ENCODE results near the gene GBP7. TPM values are rescaled to one million over a fixed set of nuclear protein-coding genes. Genes with fewer than 3 reads are reported as not detected.
"Not testable (repeated sequence)": the region's sequence is repeated elsewhere in the genome, so short reads cannot be mapped to it uniquely, and the experiment has no call there.

Gene GBP7, protein sequence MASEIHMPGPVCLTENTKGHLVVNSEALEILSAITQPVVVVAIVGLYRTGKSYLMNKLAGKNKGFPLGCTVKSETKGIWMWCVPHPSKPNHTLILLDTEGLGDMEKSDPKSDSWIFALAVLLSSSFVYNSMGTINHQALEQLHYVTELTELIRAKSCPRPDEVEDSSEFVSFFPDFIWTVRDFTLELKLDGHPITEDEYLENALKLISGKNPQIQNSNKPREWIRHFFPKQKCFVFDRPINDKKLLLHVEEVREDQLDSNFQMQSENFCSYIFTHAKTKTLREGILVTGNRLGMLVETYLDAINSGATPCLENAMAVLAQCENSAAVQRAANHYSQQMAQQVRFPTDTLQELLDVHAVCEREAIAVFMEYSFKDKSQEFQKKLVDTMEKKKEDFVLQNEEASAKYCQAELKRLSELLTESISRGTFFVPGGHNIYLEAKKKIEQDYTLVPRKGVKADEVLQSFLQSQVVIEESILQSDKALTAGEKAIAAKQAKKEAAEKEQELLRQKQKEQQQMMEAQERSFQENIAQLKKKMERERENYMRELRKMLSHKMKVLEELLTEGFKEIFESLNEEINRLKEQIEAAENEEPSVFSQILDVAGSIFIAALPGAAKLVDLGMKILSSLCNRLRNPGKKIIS
- not detected in 2 replicates for total RNA-seq (2014; rRNA removed; shearing (Covaris generic))

DNA sequence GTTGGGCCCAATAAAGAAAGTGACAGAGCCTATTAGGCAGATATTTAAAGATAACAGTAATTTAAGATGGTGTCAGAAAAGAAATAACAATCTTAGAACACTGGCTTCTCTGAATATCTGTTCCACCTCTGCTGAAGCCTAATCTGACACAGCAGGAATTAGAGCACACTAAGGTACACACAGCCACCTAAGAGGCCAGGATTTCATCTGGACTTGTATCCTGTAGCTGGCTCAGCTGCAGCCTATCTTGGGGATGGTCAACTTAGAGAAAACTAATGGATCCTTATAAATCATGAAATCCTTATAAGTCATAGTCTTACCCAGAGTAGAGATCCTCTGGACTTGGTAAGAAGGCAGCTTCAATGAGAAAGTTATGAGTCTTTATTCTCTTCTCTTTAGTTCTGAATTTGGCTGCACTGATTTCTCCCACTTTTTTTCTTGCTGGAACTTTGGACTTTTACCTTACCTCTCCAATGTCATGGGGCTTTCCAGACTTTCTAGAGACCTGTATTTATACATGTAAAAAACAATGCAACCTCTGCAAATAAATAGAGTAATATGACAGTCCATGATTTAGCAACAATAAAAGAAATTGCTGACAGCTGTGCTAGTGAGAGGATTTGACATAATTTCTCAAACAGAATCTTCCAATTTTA, at the start of gene GBP7:
Gene GBP7 (minus strand): TSS at position 403 of the 656 bp plus-strand sequence. CDS start 4,068 bp downstream, outside the sequence.
- in situ Hi-C loops (cut with HindIII; ENCODE audit: low sequenced_read_pairs): no loop called here
- DNase-seq (ENCODE audit: low spot score): no peak

DNA sequence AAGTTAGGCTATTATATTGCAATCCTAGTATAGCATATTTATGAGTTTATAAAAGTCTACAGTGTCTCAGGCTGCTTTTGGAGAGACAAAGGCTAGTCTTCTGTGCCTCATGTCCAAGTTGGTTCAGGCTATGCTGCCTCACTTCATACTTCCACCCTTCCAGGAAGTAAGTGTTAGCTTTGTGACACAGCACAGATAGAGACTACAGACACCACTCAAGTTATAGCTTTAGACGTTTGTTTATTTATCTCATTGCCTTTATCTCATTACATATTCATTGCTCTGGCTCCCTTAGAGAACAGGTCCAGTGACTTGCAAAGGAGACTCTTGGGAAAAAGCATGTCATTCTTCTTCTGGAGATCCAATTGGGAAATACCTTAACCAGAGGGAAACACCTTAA, 45.5 kb upstream of the GBP7 start:
- DNase-seq (ENCODE audit: low spot score): no peak
- in situ Hi-C loops (cut with HindIII; ENCODE audit: low sequenced_read_pairs): no loop called here

DNA sequence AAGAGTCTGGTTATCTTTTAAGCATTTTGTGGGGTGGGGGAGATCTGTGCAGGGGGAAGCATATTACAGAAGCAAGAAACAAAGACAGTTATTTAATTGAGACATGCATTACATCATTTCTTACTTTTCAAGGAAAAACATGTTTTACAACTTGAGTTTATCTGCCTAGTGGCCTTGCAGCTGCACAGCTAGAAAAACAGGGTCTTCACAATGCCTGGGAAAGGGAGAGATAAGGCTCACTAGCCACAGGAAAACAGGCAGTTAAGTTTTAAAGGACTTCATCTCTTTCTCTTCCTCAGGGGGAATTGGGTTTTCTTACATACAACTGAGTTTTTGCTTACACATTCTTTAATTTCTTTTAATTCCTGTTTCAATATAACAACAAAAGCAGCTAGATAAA, 44.0 kb upstream of the GBP7 start:
- in situ Hi-C loops (cut with HindIII; ENCODE audit: low sequenced_read_pairs); DNase-seq (ENCODE audit: low spot score): not testable (repeated sequence)

DNA sequence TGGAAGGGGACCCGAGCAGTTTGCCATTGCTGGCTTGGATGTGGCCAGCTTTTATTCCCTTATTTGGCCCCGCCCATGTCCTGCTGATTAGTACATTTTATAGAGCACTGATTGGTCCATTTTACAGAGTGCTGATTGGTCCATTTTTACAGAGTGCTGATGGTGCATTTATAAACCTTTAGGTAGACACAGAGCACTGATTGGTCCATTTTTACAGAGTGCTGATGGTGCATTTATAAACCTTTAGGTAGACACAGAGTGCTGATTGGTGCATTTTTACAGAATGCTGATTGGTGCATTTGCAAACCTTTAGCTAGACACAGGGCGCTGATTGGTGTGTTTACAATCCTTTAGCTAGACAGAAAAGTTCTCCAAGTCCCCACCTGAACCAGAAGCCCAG, 43.1 kb upstream of the GBP7 start:
- in situ Hi-C loops (cut with HindIII; ENCODE audit: low sequenced_read_pairs); DNase-seq (ENCODE audit: low spot score): not testable (repeated sequence)

DNA sequence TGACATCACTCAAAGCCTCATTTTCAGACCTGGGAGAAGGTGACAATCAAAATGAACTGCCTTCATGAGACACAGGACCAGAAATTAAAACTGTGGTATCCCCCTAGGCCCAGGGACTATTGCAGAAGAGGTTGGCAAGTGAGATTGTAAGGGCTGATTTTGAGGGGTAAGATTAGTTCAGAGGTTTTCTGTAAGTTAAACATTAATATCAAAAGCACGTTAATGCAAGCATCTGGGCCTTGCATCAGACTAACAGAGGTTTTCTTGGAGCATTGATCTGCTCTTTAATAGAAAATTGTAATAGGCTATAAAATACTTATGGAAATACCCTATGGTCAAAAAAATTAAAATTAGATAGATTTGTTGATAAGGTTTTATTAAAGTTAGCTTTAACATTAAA, 37.5 kb upstream of the GBP7 start:
- no peak for DNase-seq (ENCODE audit: low spot score)
- in situ Hi-C loops (cut with HindIII; ENCODE audit: low sequenced_read_pairs): no loop called here

DNA sequence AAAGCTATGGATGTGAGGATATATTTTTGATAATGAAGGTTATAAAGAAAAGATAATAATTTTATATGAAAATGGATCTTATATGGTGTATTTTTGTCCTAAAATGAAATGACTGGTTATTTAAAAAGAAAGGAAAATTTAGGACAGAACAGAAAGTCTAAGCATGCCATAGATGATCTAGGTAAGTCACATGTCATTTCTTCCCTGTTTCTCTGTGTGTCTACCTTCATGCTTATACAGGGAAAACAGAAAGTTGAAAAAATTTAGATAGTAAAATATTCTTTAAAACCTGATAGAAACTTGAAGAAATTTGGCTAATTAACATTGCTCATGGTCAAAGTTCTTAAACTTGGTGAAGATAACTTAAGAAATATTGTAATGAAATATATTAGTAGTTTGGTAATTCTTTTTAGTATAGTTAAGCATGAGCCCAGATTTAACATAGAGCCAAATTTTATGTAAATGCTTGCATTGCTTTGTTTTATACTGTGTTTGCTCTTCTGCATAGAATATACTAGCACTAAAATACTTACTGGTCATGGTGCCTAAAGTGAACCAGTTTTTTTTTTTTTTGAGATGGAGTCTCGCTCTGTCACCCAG, 35.3 kb upstream of the GBP7 start:
- DNase-seq (ENCODE audit: low spot score): no peak
- in situ Hi-C loops (cut with HindIII; ENCODE audit: low sequenced_read_pairs): no loop called here

DNA sequence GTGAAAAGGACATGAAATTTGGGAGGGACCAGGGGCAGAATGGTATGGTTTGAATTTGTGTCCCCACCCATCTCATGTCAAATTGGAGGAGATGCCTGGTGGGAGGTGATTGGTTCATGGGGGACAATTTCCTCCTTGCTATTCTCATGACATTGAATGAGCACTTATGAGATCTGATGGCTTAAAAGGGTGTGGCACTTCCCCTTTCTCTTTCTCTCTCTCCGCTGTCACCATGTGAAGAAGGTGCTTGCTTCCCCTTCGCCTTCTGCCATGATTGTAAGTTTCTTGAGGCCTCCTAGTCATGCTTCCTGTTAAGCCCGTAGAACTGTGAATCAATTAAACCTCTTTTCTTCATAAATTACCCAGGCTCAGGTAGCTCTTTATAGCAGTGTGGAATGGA, 30.6 kb upstream of the GBP7 start:
- no peak for DNase-seq (ENCODE audit: low spot score)
- in situ Hi-C loops (cut with HindIII; ENCODE audit: low sequenced_read_pairs): no loop called here

DNA sequence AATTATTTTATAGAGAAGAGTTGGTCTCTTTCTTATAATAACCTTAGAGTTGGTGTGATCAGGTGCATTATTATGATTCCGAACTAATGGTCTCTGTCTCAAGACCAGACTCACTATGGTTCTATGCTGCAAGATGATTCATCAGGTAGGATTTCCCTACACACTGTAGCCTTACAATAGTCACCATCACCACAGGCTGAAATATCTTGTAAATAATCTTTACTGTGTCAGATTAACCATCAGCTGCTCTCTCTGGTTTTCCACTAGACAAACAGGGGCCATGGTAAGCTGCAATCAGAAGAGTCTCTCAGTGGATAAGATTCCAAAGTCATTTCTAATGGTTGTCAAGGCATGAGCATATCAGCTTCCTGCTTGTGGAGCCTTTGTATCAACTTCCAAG, 27.4 kb upstream of the GBP7 start:
- in situ Hi-C loops (cut with HindIII; ENCODE audit: low sequenced_read_pairs): no loop called here
- DNase-seq (ENCODE audit: low spot score): no peak

DNA sequence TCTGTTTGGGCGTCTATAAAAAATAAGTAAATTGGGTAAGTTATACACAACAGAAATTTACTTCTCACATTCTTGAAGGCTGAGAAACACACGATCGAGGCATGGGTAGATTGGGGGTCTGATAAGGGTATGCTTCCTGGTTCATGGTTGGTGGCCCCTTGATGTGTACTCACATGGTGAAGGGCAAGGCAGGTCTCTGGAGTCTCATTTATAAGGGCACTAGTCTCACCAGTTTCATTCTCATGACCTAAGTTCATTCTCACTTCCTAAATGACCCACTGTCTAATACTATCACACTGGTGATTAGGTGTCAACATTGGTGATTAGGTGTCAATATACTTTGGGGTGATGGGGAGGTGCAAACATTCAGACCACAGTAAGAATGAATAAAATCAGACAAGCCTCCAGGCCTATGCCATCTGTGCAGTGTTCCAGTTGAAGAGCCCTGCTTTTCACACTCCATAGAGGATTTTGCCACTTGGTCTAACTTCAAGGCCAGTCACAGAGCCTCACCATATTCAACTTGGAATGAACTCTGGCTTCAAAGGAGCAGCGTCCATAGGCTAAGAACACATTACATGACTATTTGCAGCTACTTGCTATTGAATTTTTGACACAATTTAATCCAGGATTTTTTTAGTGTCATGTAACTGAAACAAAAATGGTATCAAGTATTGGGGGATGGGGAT, 25.4 kb upstream of the GBP7 start:
- DNase-seq (ENCODE audit: low spot score): no peak
- in situ Hi-C loops (cut with HindIII; ENCODE audit: low sequenced_read_pairs): no loop called here

DNA sequence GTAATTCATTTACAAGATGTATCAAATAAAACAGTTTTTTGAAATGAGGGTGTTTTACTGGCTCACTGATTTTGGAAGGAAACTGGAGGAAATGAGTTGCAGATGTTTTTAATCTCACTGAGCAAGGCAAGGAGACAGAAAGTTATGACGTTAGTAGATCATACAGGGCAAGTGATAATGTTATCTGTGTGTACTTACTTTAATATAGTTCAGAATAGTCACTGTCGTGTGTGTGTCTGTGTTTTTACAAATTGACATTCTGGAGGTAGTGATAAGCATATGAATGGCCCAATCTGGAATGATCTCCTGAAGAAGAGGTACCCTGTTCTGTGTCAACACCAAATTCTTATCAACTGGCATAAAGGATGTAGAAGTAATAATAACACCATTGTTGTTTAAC, 24.9 kb upstream of the GBP7 start:
- DNase-seq (ENCODE audit: low spot score): no peak
- in situ Hi-C loops (cut with HindIII; ENCODE audit: low sequenced_read_pairs): no loop called here

DNA sequence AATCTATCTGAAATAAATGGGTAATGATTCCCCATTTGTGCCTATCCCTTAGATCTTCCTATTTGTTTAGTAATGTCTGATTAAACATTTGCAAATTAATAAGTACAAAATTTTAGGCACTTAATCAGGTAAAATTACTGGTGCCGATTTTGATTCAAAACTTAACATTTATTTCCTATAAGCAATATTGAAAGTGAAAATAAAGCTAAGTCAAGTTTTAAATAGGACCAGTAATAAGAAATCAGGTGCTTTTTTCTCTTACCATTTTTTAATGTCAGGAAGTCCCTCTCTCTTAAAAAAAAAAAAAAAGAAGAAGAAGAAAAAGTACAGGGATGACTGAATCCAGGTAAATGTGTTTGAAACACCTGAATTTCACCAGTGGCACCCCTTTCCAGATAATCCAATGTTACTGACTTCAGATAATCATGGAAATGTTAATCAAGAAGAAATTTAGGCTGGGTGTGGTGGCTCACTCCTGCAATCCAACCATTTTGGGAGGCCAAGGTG, 23.8 kb upstream of the GBP7 start:
- no peak for DNase-seq (ENCODE audit: low spot score)
- in situ Hi-C loops (cut with HindIII; ENCODE audit: low sequenced_read_pairs): no loop called here

DNA sequence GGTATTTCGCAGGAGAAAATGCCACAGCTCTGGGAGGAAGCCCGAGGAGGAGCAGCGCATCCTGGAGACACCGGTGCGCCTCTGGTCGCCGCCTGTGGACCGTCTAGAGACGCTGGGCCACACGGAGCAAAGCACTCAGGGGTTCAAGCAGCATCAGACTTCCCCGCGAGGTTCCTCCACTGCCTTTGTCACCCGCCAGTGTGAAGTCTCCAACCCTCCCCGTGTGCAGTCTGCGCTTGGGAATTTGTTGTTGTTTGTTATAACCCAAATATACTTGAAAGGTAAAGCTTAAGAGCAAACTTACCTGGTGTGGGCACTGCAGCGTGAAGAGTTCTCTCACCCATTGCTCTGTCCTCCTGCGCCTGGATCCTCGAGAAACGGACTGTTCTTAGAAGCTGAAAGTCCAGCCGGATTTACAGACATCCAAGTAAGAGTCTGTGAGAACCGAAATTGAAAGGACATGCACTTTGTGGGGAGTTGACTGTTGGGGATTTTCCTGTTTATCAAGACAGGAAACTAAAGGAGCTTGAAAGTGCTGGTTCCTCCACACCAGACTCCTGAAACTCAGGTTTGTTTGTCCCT, 22.8 kb upstream of the GBP7 start, which contains the start of gene GBP4:
Gene GBP4 (minus strand): TSS at position 452 of the 582 bp plus-strand sequence. CDS start 108 bp downstream, at position 344.
- DNase-seq (ENCODE audit: low spot score): peak; percentile 1
- in situ Hi-C loops (cut with HindIII; ENCODE audit: low sequenced_read_pairs): no loop called here

DNA sequence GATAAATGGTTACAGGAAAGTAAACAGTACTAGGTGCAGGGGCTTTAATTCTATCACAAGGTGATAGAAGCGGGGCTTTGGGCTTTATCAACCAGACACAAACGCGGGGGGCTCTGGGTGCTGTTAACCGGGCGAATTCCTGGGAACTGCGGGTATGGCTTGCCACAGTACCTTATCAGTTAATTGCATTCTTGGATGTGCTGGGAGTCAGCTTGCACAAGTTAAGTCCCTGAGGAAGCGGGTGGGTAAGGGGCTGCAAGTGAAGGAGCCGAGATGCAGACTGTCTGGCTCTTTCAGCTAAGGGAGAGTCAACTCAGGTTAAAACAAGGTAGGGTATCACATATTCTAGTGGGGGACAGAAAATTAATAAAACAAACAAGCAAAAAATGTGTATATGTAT, 22.3 kb upstream of the GBP7 start:
- in situ Hi-C loops (cut with HindIII; ENCODE audit: low sequenced_read_pairs): no loop called here

DNA sequence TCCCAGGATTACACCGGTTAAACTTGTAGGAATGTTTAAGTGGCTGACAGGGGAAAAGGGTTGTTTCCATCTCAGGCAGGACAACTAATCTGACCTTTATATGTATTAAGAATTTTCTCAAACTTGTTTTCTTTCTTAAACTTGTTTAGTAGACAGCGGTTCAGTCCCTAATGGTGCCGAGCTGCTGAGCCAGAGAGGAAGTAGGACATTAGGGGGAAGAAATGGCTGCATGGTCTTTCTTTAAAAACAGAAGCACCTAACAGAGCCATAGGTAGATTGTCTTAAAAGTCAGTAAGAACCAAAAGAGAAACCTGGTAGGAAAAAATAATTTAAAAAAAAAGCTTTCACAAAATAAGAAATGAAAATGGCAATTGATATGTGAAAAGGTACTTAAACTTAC, 19.7 kb upstream of the GBP7 start:
- DNase-seq (ENCODE audit: low spot score): no peak
- in situ Hi-C loops (cut with HindIII; ENCODE audit: low sequenced_read_pairs): no loop called here

More for the DNA sequence above, 22.3 kb upstream of the GBP7 start:
- no peak for DNase-seq (ENCODE audit: low spot score)

DNA sequence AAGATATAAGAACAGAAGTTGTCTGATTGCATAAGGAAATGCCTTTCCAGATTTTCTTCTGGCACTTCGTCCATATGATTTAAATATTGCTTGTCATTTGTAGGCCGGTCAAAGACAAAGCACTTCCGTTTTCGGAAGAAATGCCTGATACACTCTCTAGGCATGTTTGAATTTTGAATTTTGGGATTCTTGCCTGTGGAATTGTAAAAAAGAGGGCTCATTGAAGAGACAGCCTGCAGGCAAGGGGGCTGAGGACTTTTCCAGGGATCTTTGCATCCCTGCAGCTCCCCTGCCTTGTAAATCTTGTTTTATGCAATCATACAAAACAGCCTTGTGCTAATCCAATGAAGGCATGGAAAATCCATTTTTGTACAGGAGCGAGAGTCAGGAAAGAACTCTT, 15.5 kb upstream of the GBP7 start:
- in situ Hi-C loops (cut with HindIII; ENCODE audit: low sequenced_read_pairs): no loop called here
- DNase-seq (ENCODE audit: low spot score): no peak

DNA sequence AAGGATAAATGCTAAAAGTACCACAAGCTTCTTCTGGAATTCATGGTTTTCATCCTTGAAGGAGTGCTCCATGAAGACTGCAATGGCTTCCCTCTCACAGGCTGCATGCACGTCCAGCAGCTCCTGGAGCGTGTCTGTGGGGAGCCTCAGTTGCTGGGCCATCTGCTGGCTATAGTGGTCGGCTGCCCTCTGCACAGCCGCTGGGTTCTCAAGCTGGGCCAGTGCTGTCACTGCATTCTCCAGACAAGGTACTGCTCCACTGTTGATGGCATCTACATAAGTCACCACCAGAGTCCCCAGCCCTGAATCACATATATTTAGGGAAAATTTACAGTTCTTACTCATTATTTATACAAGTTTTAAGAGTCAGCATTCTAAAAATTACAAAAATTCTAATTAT, 14.2 kb upstream of the GBP7 start:
- DNase-seq (ENCODE audit: low spot score): no peak

DNA sequence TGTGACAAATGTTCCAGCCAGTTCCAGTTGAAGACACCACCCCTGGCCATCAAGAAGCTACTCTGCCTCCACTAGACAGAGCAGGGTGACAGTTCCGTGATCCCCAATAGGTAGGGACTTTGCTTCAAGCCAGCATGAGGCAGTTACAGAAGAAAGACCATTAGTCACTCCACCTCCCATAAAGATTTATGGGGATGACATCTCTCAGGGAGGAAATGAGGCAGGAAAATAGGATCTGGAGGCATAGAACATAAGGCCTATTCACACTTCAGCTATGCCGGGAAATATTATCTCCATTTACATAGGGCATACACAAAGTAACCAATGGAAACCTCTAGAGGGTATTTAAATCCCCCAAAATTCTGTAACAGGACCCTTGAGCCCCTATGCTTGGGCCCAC, 3.5 kb upstream of the GBP7 start:
- in situ Hi-C loops (cut with HindIII; ENCODE audit: low sequenced_read_pairs): no loop called here
- DNase-seq (ENCODE audit: low spot score): no peak

More for the DNA sequence above, 14.2 kb upstream of the GBP7 start:
- in situ Hi-C loops (cut with HindIII; ENCODE audit: low sequenced_read_pairs): no loop called here

DNA sequence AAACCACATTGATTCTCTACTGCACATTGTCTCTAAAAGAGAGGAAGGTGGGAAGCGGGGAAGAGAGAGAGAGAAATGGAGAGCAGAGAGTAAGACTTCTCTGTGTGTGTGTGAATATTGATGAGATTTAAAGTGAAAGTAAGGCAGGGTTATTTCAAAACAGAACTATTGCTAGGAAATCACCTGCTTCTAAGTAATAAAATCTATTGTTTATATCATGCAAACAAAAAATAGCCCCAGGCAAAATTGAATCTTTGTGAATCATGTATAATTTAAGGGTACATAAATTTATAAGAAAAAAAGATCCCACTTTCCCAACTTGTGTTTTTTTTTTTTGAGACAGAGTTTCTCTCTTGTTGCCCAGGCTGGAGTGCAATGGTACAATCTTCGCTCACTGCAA, 1.2 kb upstream of the GBP7 start:
- no peak for DNase-seq (ENCODE audit: low spot score)
- in situ Hi-C loops (cut with HindIII; ENCODE audit: low sequenced_read_pairs): no loop called here

DNA sequence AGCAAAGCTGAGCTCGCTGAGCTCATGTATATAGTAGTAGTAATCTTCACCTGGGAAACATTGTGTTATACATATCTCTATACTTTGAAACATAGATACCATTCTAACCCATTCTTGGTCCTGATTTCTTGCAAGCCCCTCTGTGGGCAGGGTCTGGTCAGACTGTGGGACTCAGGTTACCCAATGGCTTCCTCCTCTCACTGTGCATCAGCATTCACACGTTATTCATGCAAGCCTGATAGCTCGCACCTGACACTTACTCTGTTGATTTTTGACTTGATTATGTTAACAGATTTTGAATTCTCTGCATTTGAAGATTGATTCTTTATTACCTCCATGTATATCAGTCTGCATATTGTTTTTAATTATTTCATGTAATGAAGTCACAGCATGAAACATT, 1.3 kb downstream of the GBP7 start:
- no peak for DNase-seq (ENCODE audit: low spot score)
- in situ Hi-C loops (cut with HindIII; ENCODE audit: low sequenced_read_pairs): no loop called here

Measured in G401 (cell line).